IMR-90 (cell line): ENCODE results near the gene IFI35. TPM values are rescaled to one million over a fixed set of nuclear protein-coding genes. Genes with fewer than 3 reads are reported as not detected.

ENCODE experiments used
- ATAC-seq: fragments of 200-7000 bp; cut with Tn5 transposase; 2 replicates; pipeline ENCODE4 v1.9.1; 2020; ENCODE audit warnings: low read depth, mild to moderate bottlenecking, moderate library complexity
- BruUV-seq: library from RNA; stranded (reverse); fragments of 400-500 nt; replicated peaks from 2 replicates; lab custom pipeline; 2021; lab: Mats Ljungman, UMichigan
- CTCF ChIA-PET: fragments of 300-600 bp; formaldehyde crosslinking; extraction: SDS; loops from one replicate; lab custom pipeline; 2021; ENCODE audit warnings: antibody characterized with exemption; lab: Yijun Ruan, JAX
- POLR2A ChIA-PET: fragments of 300-600 bp; sonication (Branson Sonifier 250); formaldehyde crosslinking; loops from one replicate; lab custom pipeline; 2022; ENCODE audit warnings: antibody characterized with exemption; ENCODE audit not compliant: unreplicated experiment; lab: Charles Lee
- DNase-seq: peaks from one replicate; pipeline ENCODE4 v3.0.0; 2013
- H2AFZ ChIP-seq: replicated peaks from 2 replicates; pipeline ENCODE3; 2013; ENCODE audit warnings: low read length, mild to moderate bottlenecking; ENCODE audit not compliant: poor library complexity
- H2AK5ac ChIP-seq: 2 replicates; pipeline ENCODE4 v1.6.1; 2013; ENCODE audit warnings: low read depth, low read length, inconsistent platforms
- H2AK9ac ChIP-seq: replicated peaks from 2 replicates; pipeline ENCODE3; 2013; ENCODE audit warnings: mild to moderate bottlenecking, low read depth, low read length, moderate library complexity; ENCODE audit not compliant: poor library complexity
- H2BK120ac ChIP-seq: 2 replicates; pipeline ENCODE4 v1.6.1; 2013; ENCODE audit warnings: low read depth, low read length, inconsistent platforms
- H2BK15ac ChIP-seq: 3 replicates; pipeline ENCODE4 v1.6.1; 2013; ENCODE audit warnings: low read depth, low read length, inconsistent platforms
- H2BK20ac ChIP-seq: 2 replicates; pipeline ENCODE4 v1.6.1; 2013; ENCODE audit warnings: low read depth, mild to moderate bottlenecking, inconsistent platforms, low read length, moderate library complexity
- H2BK5ac ChIP-seq: 2 replicates; pipeline ENCODE4 v1.6.1; 2013; ENCODE audit warnings: mild to moderate bottlenecking, low read depth, low read length, inconsistent platforms; ENCODE audit not compliant: poor library complexity, severe bottlenecking
- H3K14ac ChIP-seq: replicated peaks from 2 replicates; pipeline ENCODE4 v1.6.1; 2013; ENCODE audit warnings: low read depth, low read length, inconsistent platforms
- H3K18ac ChIP-seq: 2 replicates; pipeline ENCODE4 v1.6.1; 2013; ENCODE audit warnings: low read depth, low read length, control low read depth
- H3K23ac ChIP-seq: 2 replicates; pipeline ENCODE4 v1.6.1; 2013; ENCODE audit warnings: low read depth, low read length, inconsistent platforms
- H3K27ac ChIP-seq: 2 replicates; pipeline ENCODE4 v1.5.1; 2013; ENCODE audit warnings: mild to moderate bottlenecking, control low read depth, low read length; ENCODE audit not compliant: insufficient read depth
- H3K27me3 ChIP-seq: 2 replicates; pipeline ENCODE4 v1.6.1; 2013; ENCODE audit warnings: low read length; ENCODE audit not compliant: control insufficient read depth, insufficient read depth
- H3K36me3 ChIP-seq: 2 replicates; pipeline ENCODE4 v1.6.1; 2013; ENCODE audit warnings: low read length, mixed read lengths; ENCODE audit not compliant: control insufficient read depth, insufficient read depth
- H3K4ac ChIP-seq: 2 replicates; pipeline ENCODE4 v1.6.1; 2013; ENCODE audit warnings: low read depth, low read length, inconsistent platforms
- H3K4me1 ChIP-seq: 2 replicates; pipeline ENCODE4 v1.6.1; 2013; ENCODE audit warnings: low read length, mixed read lengths; ENCODE audit not compliant: control insufficient read depth, insufficient read depth
- H3K4me2 ChIP-seq: 2 replicates; pipeline ENCODE4 v1.6.1; 2013; ENCODE audit warnings: low read depth, mild to moderate bottlenecking, control low read depth, low read length, moderate library complexity
- H3K4me3 ChIP-seq: 2 replicates; pipeline ENCODE4 v1.5.1; 2013; ENCODE audit warnings: low read depth, mild to moderate bottlenecking, control low read depth, low read length, moderate library complexity; ENCODE audit not compliant: insufficient read depth
- H3K56ac ChIP-seq: 2 replicates; pipeline ENCODE4 v1.6.1; 2013; ENCODE audit warnings: low read length, inconsistent platforms; ENCODE audit not compliant: insufficient read depth; ENCODE audit errors: extremely low read depth
- H3K79me1 ChIP-seq, 2 experiments: 2 replicates each; pipeline ENCODE4 v1.6.1; 2013; ENCODE audit warnings: low read length in 2 of 2, inconsistent platforms in 1 of 2, low read depth in 1 of 2
- H3K9ac ChIP-seq: 2 replicates; pipeline ENCODE4 v1.6.1; 2013; ENCODE audit warnings: low read depth, low read length, control low read depth
- H3K9me1 ChIP-seq: 2 replicates; pipeline ENCODE4 v1.6.1; 2013; ENCODE audit warnings: low read length, inconsistent platforms; ENCODE audit not compliant: insufficient read depth
- H3K9me3 ChIP-seq: 2 replicates; pipeline ENCODE4 v1.6.1; 2013; ENCODE audit warnings: low read length; ENCODE audit not compliant: control insufficient read depth, insufficient read depth
- H4K20me1 ChIP-seq: 2 replicates; pipeline ENCODE4 v1.6.1; 2013; ENCODE audit warnings: low read length, inconsistent platforms; ENCODE audit not compliant: insufficient read depth
- H4K5ac ChIP-seq: 2 replicates; pipeline ENCODE4 v1.6.1; 2013; ENCODE audit warnings: mild to moderate bottlenecking, low read depth, low read length, control low read depth
- H4K8ac ChIP-seq, 2 experiments: 2 replicates each; pipeline ENCODE4 v1.6.1; 2013; ENCODE audit warnings: low read depth in 2 of 2, low read length in 2 of 2, control low read depth in 1 of 2, inconsistent platforms in 1 of 2
- H4K91ac ChIP-seq: 2 replicates; pipeline ENCODE4 v1.6.1; 2013; ENCODE audit warnings: low read depth, low read length, inconsistent platforms; ENCODE audit not compliant: insufficient read depth
- BHLHE40 ChIP-seq: fragments of 150-350 bp; IDR thresholded peaks from 2 replicates; pipeline ENCODE4 v1.6.1; 2016; ENCODE audit warnings: mild to moderate bottlenecking, low read depth, low read length
- CEBPB ChIP-seq: IDR thresholded peaks from 2 replicates; pipeline ENCODE4 v1.6.1; 2012; ENCODE audit warnings: low read depth, low read length, improper control_type of control experiment
- CHD1 ChIP-seq: IDR thresholded peaks from 2 replicates; pipeline ENCODE4 v1.6.1; 2012; ENCODE audit warnings: low read depth, low read length, improper control_type of control experiment
- CTCF ChIP-seq: conservative IDR thresholded peaks from 2 replicates; pipeline ENCODE4 v1.5.1; 2012; ENCODE audit warnings: mild to moderate bottlenecking, low read depth, low read length, improper control_type of control experiment
- ELK1 ChIP-seq: fragments of 150-350 bp; IDR thresholded peaks from 2 replicates; pipeline ENCODE4 v1.6.1; 2016; ENCODE audit warnings: low read depth, mild to moderate bottlenecking, low read length, moderate library complexity, borderline replicate concordance
- FOS ChIP-seq: fragments of 150-350 bp; IDR thresholded peaks from 2 replicates; pipeline ENCODE4 v1.6.1; 2016; ENCODE audit warnings: low read depth, low read length
- MAFK ChIP-seq: IDR thresholded peaks from 2 replicates; pipeline ENCODE4 v1.6.1; 2012; ENCODE audit warnings: low read depth, low read length, improper control_type of control experiment
- MAZ ChIP-seq: IDR thresholded peaks from 2 replicates; pipeline ENCODE4 v1.6.1; 2012; ENCODE audit warnings: low read depth, mild to moderate bottlenecking, low read length, improper control_type of control experiment, moderate library complexity, borderline replicate concordance
- MXI1 ChIP-seq: IDR thresholded peaks from 2 replicates; pipeline ENCODE4 v1.6.1; 2012; ENCODE audit warnings: low read depth, mild to moderate bottlenecking, low read length, moderate library complexity, borderline replicate concordance
- NFE2L2 ChIP-seq: fragments of 150-350 bp; IDR thresholded peaks from 2 replicates; pipeline ENCODE4 v1.6.1; 2016; ENCODE audit warnings: low read depth, mild to moderate bottlenecking, low read length
- POLR2A ChIP-seq: IDR thresholded peaks from 2 replicates; pipeline ENCODE4 v1.6.1; 2012; ENCODE audit warnings: mild to moderate bottlenecking, low read depth, low read length
- RAD21 ChIP-seq: IDR thresholded peaks from 2 replicates; pipeline ENCODE4 v1.6.1; 2012; ENCODE audit warnings: low read length, improper control_type of control experiment
- RCOR1 ChIP-seq: IDR thresholded peaks from 2 replicates; pipeline ENCODE4 v1.6.1; 2012; ENCODE audit warnings: mild to moderate bottlenecking, low read length, improper control_type of control experiment; ENCODE audit not compliant: insufficient replicate concordance
- RFX5 ChIP-seq: IDR thresholded peaks from 2 replicates; pipeline ENCODE4 v1.8.0; 2012; ENCODE audit warnings: low read depth, mild to moderate bottlenecking, low read length, moderate library complexity
- SMC3 ChIP-seq: fragments of 150-350 bp; IDR thresholded peaks from 2 replicates; pipeline ENCODE4 v1.6.1; 2016; ENCODE audit warnings: low read depth, mild to moderate bottlenecking, antibody characterized with exemption, low read length, moderate library complexity
- USF2 ChIP-seq: fragments of 150-350 bp; IDR thresholded peaks from 2 replicates; pipeline ENCODE4 v1.6.1; 2017; ENCODE audit warnings: mild to moderate bottlenecking, antibody characterized with exemption, low read length, low read depth
- WGBS, 2 experiments: methylation state at CpG; one replicate each; pipeline versions ENCODE4 v1.1.5 to v1.1.7; 2013; ENCODE audit warnings: missing lambda C conversion rate in 2 of 2; ENCODE audit not compliant: insufficient read length in 1 of 2; ENCODE audit errors: extremely low coverage in 2 of 2; 5-methylcytosine and 5-hydroxymethylcytosine counted together
- dilution Hi-C: fragments of 300-500 bp; cut with HindIII; formaldehyde crosslinking; loops from one replicate; pipeline ENCODE4 v1.14.3; 2018; ENCODE audit warnings: low sequenced_read_pairs; ENCODE audit not compliant: unreplicated experiment
- in situ Hi-C: fragments of 300-500 bp; cut with MboI; formaldehyde crosslinking; loops from 3 replicates; pipeline ENCODE4 v1.14.3; 2019; ENCODE audit warnings: low sequenced_read_pairs, inconsistent platforms, mixed read lengths
- intact Hi-C: fragments of 100-400 bp; cut with micrococcal nuclease; formaldehyde crosslinking; loops from 2 replicates; pipeline ENCODE4 v1.10.0; 2022
- polyA plus RNA-seq, 3 experiments: library from polyadenylated mRNA; depleted of rRNA; stranded (reverse); fragments of >200 nt; gene quantifications; 2 replicates each; pipeline ENCODE4 v1.2.3, GENCODE V29; 2012; ENCODE audit warnings: low replicate concordance in 1 of 3
- total RNA-seq: library from RNA; depleted of rRNA; stranded (reverse); fragments of >200 nt; gene quantifications from 2 replicates; pipeline ENCODE4 v1.2.3, GENCODE V29; 2012

The IFI35 gene
- total and polyA plus RNA-seq, 2 of the 4 experiments (the other 2 are of a cell fraction) = 15.8 to 17.0 TPM

GRCh38 chr17:43056051-43056450, 49.5 kb downstream of the IFI35 start:
- H3K9ac ChIP-seq = no peak overlapping the region
- H3K27ac ChIP-seq = no peak overlapping the region
- no peak overlapping the region for H3K14ac ChIP-seq
- no peak overlapping the region for H3K4ac ChIP-seq
- in situ Hi-C loops = loop anchor here (25.0 kb wide), 1 partner anchor 94 kb away; the partner anchor contains the start of gene AARSD1
- H2AK9ac ChIP-seq = no peak overlapping the region
- WGBS, 2 experiments = no CpG with 5 or more reads among the region's 7 CpGs
- no peak overlapping the region for H4K8ac ChIP-seq
- no peaks in the 10 kb centered on the region for H4K20me1 ChIP-seq
- intact Hi-C loops = no loop called here
- H3K4me3 ChIP-seq = no peak overlapping the region
- TF ChIP-seq ELK1 (no peak), CHD1 (no peak), RCOR1 (no peak), MAFK (no peak), POLR2A (no peak), NFE2L2 (no peak), BHLHE40 (no peak), USF2 (no peak), CTCF (no peak), RFX5 (no peak), MXI1 (no peak), MAZ (no peak), CEBPB (no peak), RAD21 (no peak), SMC3 (no peak), FOS (no peak)
- POLR2A ChIA-PET = no interaction called here
- H3K23ac ChIP-seq = no peak overlapping the region
- H3K36me3 ChIP-seq = no peaks in the 10 kb centered on the region; the same call in 1 of the 2 replicates
- CTCF ChIA-PET = no interaction called here
- H3K56ac ChIP-seq = no peak overlapping the region
- H2BK120ac ChIP-seq = no peak overlapping the region
- BruUV-seq = no TSS peak
- dilution Hi-C loops = no loop called here
- H3K18ac ChIP-seq = no peak overlapping the region
- ATAC-seq = no peak
- H3K27me3 ChIP-seq = no peaks in the 10 kb centered on the region
- H2BK20ac ChIP-seq = no peak overlapping the region
- no peaks in the 10 kb centered on the region for H3K9me1 ChIP-seq
- no peaks in the 10 kb centered on the region for H3K4me1 ChIP-seq
- DNase-seq = no peak
- no peak overlapping the region for H4K91ac ChIP-seq
- H3K9me3 ChIP-seq = no peaks in the 10 kb centered on the region
- H4K5ac ChIP-seq = no peak overlapping the region
- H2BK15ac ChIP-seq = no peak overlapping the region
- no peak overlapping the region for H2BK5ac ChIP-seq
- H2AFZ ChIP-seq = no peak overlapping the region
- no peaks in the 10 kb centered on the region for H3K79me1 ChIP-seq
- no peak overlapping the region for H2AK5ac ChIP-seq
- H3K4me2 ChIP-seq = no peak overlapping the region
